Fibroblast of skin of right quadriceps (primary cell): Measurements from ENCODE around the gene KCNJ16.
A peak's percentile ranks its signal among the peaks of the same experiment; 100 is the strongest.
"Not testable (repeated sequence)": the region's sequence is repeated elsewhere in the genome, so short reads cannot be mapped to it uniquely, and the experiment has no call there.

Experiments used
- DNase-seq: peaks from one replicate; pipeline ENCODE4 v3.0.0-alpha.2; 2013

The KCNJ16 gene

DNA sequence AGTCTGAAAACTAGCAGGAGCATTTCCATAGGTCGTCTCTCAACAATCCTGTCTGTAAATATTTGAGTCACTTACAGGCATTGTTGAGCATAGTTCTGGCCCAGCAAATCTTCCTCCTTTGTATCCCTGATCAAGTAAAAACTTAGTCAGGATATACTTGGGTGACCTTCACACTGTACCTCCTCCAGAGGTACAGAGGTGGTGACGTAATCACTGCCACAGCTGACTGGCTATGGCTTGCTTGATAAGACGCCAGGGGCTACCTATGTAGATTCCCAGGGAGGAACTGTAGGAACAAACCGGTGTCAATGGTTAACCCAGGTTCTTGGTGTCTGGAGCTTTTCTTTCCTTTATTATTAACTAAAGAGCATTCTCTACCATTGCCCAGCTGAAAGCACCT lies at the start of gene KCNJ16:
Gene KCNJ16 (plus strand): TSS at position 270 of the 400 bp plus-strand sequence. CDS start 56,863 bp downstream, outside the sequence.
- no peak for DNase-seq

DNA sequence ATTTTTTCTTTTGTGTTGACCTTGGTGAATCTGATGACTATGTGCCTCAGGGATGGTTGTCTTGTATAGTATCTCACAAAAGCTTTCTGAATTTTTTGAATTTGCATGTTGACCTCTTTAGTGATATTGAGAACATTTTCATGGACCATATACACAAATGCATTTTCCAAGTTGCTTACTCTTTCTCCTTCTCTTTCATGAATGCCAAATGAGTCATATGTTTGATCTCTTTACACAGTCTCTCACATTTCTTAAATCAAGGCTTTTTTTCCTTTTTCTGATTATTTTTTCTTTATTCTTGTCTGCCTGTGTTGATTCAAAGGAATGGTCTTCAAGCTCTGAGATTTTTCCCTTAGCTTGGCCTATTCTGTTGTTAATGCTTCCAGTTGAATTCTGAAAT lies 46.6 kb upstream of the KCNJ16 start:
- no peak for DNase-seq

GRCh38 chr17:70028978-70029767 lies 45.9 kb upstream of the KCNJ16 start:
- no peak for DNase-seq

GRCh38 chr17:70030371-70030770 lies 44.7 kb upstream of the KCNJ16 start:
- DNase-seq, result no peak

DNA sequence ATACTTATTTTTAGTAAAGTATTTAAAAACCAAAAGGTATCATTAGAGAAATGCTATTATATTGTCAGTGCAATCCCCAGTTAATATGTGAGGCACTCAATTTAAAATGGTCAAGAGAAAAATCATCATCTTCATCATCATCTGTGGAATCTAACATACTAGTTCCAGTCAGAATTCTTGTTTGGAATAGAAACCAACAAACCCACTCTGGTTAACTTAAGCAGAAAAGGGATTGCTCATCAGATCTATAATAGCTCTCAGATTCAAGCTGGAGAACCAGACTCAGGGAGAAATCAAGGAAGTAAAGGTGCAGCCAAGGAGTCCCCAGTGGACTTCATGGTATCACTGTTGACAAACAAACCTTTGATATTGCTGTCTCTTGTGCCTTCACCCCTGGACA lies 43.7 kb upstream of the KCNJ16 start:
- no peak for DNase-seq

GRCh38 chr17:70033165-70033564 lies 41.9 kb upstream of the KCNJ16 start:
- no peak for DNase-seq

- no peak for DNase-seq
Measured at GRCh38 chr17:70034158-70034557, 40.9 kb upstream of the KCNJ16 start.

- no peak for DNase-seq
Measured at GRCh38 chr17:70037498-70037897, 37.5 kb upstream of the KCNJ16 start.

DNA sequence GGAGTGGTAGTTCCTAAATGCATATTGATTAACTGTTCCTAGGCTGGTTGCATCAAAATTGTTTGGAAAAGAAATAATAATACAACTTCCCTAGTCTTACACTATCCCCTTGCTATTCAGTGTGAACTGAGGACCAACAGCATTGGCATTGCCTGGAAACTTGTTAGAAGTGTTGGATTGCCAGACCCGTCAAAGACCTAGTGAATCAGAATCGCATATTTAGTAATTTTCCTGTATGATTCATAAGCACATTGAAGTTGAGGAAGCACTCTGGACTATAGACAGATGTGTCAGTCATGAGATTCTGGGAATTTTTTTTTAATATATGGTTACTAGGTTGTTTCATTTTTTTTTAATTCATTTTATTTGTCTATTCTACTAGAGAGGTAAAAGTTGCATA lies 34.7 kb upstream of the KCNJ16 start:
- DNase-seq, result peak; percentile 29

DNA sequence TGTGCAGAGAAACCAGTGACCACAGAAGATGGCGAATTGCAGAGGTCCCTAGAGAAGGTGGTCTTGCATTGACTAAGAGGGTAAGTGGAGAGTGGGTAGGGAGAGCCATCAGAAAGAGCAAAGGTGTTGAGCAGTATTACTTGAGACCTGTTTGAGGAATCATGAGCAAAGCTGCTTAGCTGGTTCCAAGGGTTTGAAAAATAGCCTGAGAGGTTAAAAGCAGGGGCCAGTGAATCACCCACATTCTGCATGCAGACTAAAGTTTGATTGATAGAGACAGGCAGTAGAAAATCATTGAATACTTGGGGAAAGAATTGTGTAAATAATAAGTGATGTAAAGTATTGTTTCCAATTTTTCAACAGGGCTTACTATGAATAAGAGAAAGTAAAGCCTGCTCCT lies 34.0 kb upstream of the KCNJ16 start:
- no peak for DNase-seq

- DNase-seq, result no peak
Measured at GRCh38 chr17:70041540-70041939, 33.5 kb upstream of the KCNJ16 start.

- not testable (repeated sequence) for DNase-seq
Measured at GRCh38 chr17:70045780-70046179, 29.2 kb upstream of the KCNJ16 start.

DNA sequence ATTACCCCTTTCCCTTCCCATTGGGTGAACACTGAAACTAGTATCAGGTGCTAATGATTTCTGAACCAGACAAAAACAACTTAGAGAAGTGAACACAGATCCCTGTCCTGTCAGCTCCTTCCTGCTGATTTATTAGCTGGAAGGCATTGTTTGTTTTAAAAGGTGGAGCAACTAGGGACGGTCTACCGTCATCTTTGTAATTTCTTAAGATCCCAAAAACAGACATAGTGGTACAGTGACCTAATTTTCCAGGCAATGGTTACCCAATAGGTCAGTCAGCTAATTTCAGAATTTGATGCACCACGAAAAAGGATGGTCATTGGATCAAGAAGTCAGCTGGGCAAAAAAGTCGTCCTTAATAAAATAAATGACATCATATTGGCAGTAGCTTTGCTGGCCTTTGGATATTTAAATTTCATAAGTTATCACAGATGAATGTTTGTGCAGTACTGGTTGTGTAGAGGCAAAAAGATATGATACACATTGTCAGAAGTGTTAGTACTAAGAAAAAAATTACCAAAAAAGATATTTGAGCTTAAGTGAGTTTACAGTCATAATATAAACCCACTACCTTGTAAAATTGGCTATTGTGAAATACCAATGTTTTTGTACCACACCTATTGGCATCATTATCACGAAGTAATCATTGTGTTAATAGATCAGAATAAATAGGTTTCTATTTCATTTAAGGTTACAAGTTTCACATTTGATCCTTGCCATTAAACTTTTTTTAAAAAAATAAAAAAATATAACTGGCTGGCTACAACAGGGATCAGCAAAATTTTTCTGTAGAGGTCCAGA lies 27.2 kb upstream of the KCNJ16 start:
- no peak for DNase-seq

- DNase-seq, result peak; percentile 5
Measured at GRCh38 chr17:70049801-70050591, 25.0 kb upstream of the KCNJ16 start.

DNA sequence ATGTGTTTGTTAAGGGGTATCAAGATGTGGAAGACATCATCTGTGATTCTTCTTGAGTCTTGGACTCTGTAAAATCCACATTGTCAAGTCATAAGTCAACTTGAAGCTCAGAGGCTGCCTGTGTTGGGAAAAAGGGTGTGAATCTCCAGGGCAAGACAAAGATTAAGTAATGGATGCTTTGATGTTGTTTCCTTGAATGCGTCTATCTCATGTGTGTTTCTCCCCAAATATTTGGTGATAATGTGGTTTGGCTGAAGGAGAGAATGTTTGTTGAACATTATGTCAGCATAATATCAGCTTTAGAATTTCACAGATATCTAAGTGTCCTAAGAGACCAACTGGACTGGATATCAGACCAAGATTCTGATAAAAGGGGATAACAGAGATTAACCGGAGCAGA lies 24.1 kb upstream of the KCNJ16 start:
- DNase-seq, result no peak

GRCh38 chr17:70053241-70054234 lies 21.5 kb upstream of the KCNJ16 start:
- no peak for DNase-seq

DNA sequence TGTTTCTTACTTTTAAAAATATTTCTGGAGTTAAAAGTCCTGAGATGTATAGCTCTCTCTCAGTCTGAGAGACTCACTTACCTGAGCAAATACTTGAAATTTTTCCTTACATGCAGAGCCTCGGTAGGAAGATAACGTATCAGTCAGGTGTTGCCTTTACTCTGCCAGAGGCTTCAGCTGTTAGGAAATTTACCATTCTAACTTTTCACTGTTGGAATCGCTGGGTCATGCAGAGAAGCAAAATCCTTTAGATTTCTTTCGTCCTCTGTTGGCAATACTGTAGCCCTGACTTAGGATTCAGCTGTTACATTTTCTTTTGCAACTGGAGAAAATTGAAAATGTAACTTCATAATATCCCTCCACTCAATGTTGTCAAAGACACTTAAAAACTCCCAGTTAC lies 20.0 kb upstream of the KCNJ16 start:
- no peak for DNase-seq

DNA sequence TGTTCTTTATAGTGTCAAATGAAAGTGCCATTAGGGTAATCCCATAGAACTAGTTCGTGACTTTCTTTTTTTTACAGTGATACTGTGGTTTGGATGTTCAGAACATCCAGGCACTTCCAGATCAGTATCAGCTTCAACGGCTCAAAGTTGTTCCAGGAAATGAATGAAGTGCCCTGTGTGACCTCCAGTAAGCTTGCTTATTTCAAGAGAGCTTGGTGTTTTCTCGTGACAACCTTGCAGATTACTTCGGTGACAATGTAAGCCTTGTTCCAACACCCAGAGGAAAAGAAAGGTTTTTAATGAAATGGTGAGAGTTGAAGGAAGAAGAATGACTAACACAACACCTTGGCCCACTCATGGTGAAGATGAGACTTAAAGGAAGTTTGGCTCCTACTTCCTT lies 16.0 kb upstream of the KCNJ16 start:
- no peak for DNase-seq

DNA sequence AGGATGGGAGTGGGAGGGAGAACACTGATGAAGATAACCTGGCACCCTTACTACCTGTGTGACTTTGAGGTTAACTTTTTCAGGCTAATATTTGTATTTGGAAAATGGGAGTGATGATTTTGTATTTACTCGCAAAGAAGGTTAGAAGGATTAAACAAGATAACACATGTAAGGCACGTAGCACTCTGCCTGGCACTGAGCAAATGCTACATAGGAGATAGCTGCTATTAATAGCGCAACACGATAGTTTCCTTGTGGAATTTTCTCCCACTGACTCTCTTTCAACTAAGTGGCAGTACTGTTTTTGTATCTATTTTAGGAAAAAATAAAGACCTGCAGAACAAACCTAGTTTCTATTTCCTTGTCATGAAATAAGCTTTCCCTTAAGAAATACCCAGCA lies 15.4 kb upstream of the KCNJ16 start:
- DNase-seq, result no peak

- DNase-seq, result no peak
Measured at GRCh38 chr17:70060415-70060814, 14.6 kb upstream of the KCNJ16 start.

GRCh38 chr17:70067134-70067533 lies 7.9 kb upstream of the KCNJ16 start:
- no peak for DNase-seq
